Measurements from ENCODE around the gene ACER3.
A peak's percentile ranks its signal among the peaks of the same experiment; 100 is the strongest.
"Not testable (repeated sequence)": the region's sequence is repeated elsewhere in the genome, so short reads cannot be mapped to it uniquely, and the experiment has no call there.

ACER3 gene

GRCh38 chr11:76835928-76836612 lies 24.6 kb upstream of the ACER3 start:
- no peak for DNase-seq (ENCODE audit: insufficient read length, low spot score)
- no peak for FAIRE-seq

- FAIRE-seq: peak; percentile 31
- no peak for DNase-seq (ENCODE audit: insufficient read length, low spot score)
Observed at GRCh38 chr11:76836613-76837291, 24.0 kb upstream of the ACER3 start.

GRCh38 chr11:76837696-76838677 lies 22.7 kb upstream of the ACER3 start:
- FAIRE-seq: no peak
- DNase-seq (ENCODE audit: insufficient read length, low spot score): no peak

GRCh38 chr11:76838678-76839068 lies 22.0 kb upstream of the ACER3 start:
- peak; percentile 69 for DNase-seq (ENCODE audit: insufficient read length, low spot score)
- no peak for FAIRE-seq

GRCh38 chr11:76839311-76839710 lies 21.4 kb upstream of the ACER3 start:
- FAIRE-seq (no peak), DNase-seq (ENCODE audit: insufficient read length, low spot score) (no peak)

- DNase-seq (ENCODE audit: insufficient read length, low spot score) (no peak), FAIRE-seq (no peak)
Observed at GRCh38 chr11:76841923-76842452, 18.7 kb upstream of the ACER3 start.

GRCh38 chr11:76843907-76844306 lies 16.8 kb upstream of the ACER3 start:
- DNase-seq (ENCODE audit: insufficient read length, low spot score) (no peak), FAIRE-seq (no peak)

- no peak for FAIRE-seq
- no peak for DNase-seq (ENCODE audit: insufficient read length, low spot score)
Observed at GRCh38 chr11:76844511-76844910, 16.2 kb upstream of the ACER3 start.

GRCh38 chr11:76845069-76845468 lies 15.6 kb upstream of the ACER3 start:
- no peak for FAIRE-seq
- DNase-seq (ENCODE audit: insufficient read length, low spot score): no peak

- FAIRE-seq (no peak), DNase-seq (ENCODE audit: insufficient read length, low spot score) (no peak)
Observed at GRCh38 chr11:76846441-76846840, 14.3 kb upstream of the ACER3 start.

- DNase-seq (ENCODE audit: insufficient read length, low spot score) (no peak), FAIRE-seq (no peak)
Observed at GRCh38 chr11:76849376-76849775, 11.3 kb upstream of the ACER3 start.

GRCh38 chr11:76850130-76850529 lies 10.6 kb upstream of the ACER3 start:
- FAIRE-seq (no peak), DNase-seq (ENCODE audit: insufficient read length, low spot score) (no peak)

GRCh38 chr11:76850815-76851214 lies 9.9 kb upstream of the ACER3 start:
- no peak for FAIRE-seq
- DNase-seq (ENCODE audit: insufficient read length, low spot score): no peak

GRCh38 chr11:76854709-76855108 lies 6.0 kb upstream of the ACER3 start:
- no peak for FAIRE-seq
- no peak for DNase-seq (ENCODE audit: insufficient read length, low spot score)

GRCh38 chr11:76855670-76856069 lies 5.0 kb upstream of the ACER3 start:
- FAIRE-seq; DNase-seq (ENCODE audit: insufficient read length, low spot score): not testable (repeated sequence)

- DNase-seq (ENCODE audit: insufficient read length, low spot score) (no peak), FAIRE-seq (no peak)
Observed at GRCh38 chr11:76856106-76856505, 4.6 kb upstream of the ACER3 start.

- FAIRE-seq (no peak), DNase-seq (ENCODE audit: insufficient read length, low spot score) (no peak)
Observed at GRCh38 chr11:76856571-76856970, 4.1 kb upstream of the ACER3 start.

- FAIRE-seq (no peak), DNase-seq (ENCODE audit: insufficient read length, low spot score) (no peak)
Observed at GRCh38 chr11:76857781-76858410, 2.8 kb upstream of the ACER3 start.

- DNase-seq (ENCODE audit: insufficient read length, low spot score): no peak
- no peak for FAIRE-seq
Observed at GRCh38 chr11:76859708-76860227, 950 bp upstream of the ACER3 start.

- no peak for FAIRE-seq
- DNase-seq (ENCODE audit: insufficient read length, low spot score): peak; percentile 21
Observed at GRCh38 chr11:76861490-76861953, 804 bp downstream of the ACER3 start.
